Parathyroid adenoma (tissue), 2 donors: ENCODE results near the gene HCRTR2.
"Not testable (repeated sequence)": the region's sequence is repeated elsewhere in the genome, so short reads cannot be mapped to it uniquely, and the experiment has no call there.

Experiments used
- H2AFZ ChIP-seq: fragments of 300-600 bp; sonication (generic); one replicate; pipeline ENCODE4 v1.7.0; 2017; ENCODE audit warnings: antibody characterized with exemption, mild to moderate bottlenecking
- H3K27ac ChIP-seq: fragments of 300-600 bp; sonication (generic); one replicate; pipeline ENCODE4 v1.7.0; 2017
- H3K27me3 ChIP-seq: fragments of 300-600 bp; sonication (generic); one replicate; pipeline ENCODE4 v1.7.0; 2017; ENCODE audit warnings: low read length; ENCODE audit not compliant: control insufficient read depth, insufficient read depth
- H3K36me3 ChIP-seq: fragments of 300-600 bp; sonication (generic); one replicate; pipeline ENCODE4 v1.7.0; 2017; ENCODE audit warnings: low read length; ENCODE audit not compliant: control insufficient read depth, insufficient read depth
- H3K4me1 ChIP-seq: fragments of 300-600 bp; sonication (generic); one replicate; pipeline ENCODE4 v1.7.0; 2017; ENCODE audit warnings: control low read depth
- H3K4me2 ChIP-seq: fragments of 300-600 bp; sonication (generic); one replicate; pipeline ENCODE4 v1.7.0; 2017; ENCODE audit warnings: low read length
- H3K4me3 ChIP-seq: fragments of 300-600 bp; sonication (generic); one replicate; pipeline ENCODE4 v1.7.0; 2017; ENCODE audit warnings: low read depth, low read length
- H3K79me2 ChIP-seq: fragments of 300-600 bp; sonication (generic); one replicate; pipeline ENCODE4 v1.7.0; 2017; ENCODE audit warnings: control low read depth
- H3K9ac ChIP-seq: fragments of 300-600 bp; sonication (generic); one replicate; pipeline ENCODE4 v1.7.0; 2017; ENCODE audit warnings: mild to moderate bottlenecking
- H3K9me3 ChIP-seq: fragments of 300-600 bp; sonication (generic); one replicate; pipeline ENCODE4 v1.7.0; 2017; ENCODE audit warnings: low read length; ENCODE audit not compliant: control insufficient read depth
- TF ChIP-seq, protein P1 (sequence below): fragments of 300-600 bp; sonication (generic); IDR thresholded peaks from one replicate; pipeline ENCODE4 v1.7.0; 2017; ENCODE audit warnings: antibody characterized with exemption, mild to moderate bottlenecking
- donor health status: primary hyperparathyroidism.

Gene HCRTR2

DNA sequence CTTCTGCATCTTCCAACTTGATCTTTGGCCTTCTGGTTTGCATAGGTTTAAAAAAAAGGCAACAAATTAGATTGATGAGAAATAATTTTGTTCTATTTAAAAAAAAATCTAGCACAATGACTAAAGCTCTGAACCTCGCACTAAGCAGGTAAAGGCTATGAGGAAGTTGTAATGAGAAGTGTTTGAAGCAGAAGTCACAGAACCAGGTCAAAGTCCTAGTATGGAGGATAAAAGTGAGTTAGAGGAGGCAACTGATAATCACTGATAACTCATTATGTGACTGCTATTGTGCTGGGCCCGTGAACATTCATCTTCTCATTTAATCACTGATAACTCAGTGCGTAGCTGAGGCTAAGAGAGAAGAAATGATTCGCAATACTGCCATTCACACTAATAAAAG, 106.9 kb downstream of the HCRTR2 start:
- TF ChIP-seq, protein P1, sequence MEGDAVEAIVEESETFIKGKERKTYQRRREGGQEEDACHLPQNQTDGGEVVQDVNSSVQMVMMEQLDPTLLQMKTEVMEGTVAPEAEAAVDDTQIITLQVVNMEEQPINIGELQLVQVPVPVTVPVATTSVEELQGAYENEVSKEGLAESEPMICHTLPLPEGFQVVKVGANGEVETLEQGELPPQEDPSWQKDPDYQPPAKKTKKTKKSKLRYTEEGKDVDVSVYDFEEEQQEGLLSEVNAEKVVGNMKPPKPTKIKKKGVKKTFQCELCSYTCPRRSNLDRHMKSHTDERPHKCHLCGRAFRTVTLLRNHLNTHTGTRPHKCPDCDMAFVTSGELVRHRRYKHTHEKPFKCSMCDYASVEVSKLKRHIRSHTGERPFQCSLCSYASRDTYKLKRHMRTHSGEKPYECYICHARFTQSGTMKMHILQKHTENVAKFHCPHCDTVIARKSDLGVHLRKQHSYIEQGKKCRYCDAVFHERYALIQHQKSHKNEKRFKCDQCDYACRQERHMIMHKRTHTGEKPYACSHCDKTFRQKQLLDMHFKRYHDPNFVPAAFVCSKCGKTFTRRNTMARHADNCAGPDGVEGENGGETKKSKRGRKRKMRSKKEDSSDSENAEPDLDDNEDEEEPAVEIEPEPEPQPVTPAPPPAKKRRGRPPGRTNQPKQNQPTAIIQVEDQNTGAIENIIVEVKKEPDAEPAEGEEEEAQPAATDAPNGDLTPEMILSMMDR = no peak
- H3K36me3 ChIP-seq = no peaks in the 10 kb centered on the region
- no peaks in the 10 kb centered on the region for H3K79me2 ChIP-seq
- no peaks in the 10 kb centered on the region for H3K4me1 ChIP-seq
- no peak overlapping the region for H3K4me2 ChIP-seq
- no peak overlapping the region for H2AFZ ChIP-seq
- no peaks in the 10 kb centered on the region for H3K27me3 ChIP-seq
- H3K27ac ChIP-seq = no peak overlapping the region
- no peak overlapping the region for H3K9ac ChIP-seq
- no peak overlapping the region for H3K4me3 ChIP-seq
- no peaks in the 10 kb centered on the region for H3K9me3 ChIP-seq

DNA sequence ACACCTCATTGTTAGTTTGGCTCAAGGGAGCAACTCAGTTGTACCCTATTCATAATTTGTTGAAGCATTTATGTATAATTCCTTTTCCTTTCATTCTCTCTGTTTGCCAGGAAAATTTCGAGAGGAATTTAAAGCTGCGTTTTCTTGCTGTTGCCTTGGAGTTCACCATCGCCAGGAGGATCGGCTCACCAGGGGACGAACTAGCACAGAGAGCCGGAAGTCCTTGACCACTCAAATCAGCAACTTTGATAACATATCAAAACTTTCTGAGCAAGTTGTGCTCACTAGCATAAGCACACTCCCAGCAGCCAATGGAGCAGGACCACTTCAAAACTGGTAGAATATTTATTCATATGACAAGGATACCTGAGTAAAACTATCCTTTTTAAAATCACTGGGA, 107.8 kb downstream of the HCRTR2 start:
- TF ChIP-seq, protein P1 = no peak
- Histone ChIP-seq H3K4me1 (no peaks in the 10 kb centered on the region), H3K9me3 (no peaks in the 10 kb centered on the region), H3K79me2 (no peaks in the 10 kb centered on the region), H3K4me3 (no peak overlapping the region), H3K27ac (no peak overlapping the region), H2AFZ (no peak overlapping the region), H3K36me3 (no peaks in the 10 kb centered on the region), H3K4me2 (no peak overlapping the region), H3K27me3 (no peaks in the 10 kb centered on the region), H3K9ac (no peak overlapping the region)

DNA sequence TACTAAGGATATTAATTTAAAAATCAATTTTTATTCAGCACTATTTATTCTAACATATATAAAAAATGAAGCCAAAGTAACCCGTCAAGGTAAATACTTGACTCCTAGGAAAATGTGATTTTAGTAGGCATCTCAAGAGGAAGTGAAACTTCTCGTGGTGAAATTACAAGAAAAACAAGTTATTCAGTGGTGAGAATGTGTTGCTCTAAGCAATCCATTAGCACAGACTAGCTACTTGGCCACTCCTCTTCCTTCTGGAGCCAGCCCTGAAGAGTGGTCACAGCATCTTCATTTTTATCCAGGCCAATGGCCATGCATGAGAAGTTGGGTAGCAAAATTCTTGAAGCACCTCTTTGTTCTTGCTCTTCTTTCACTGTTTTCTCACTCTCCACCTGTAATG, 112.5 kb downstream of the HCRTR2 start:
- TF ChIP-seq, protein P1 = no peak
- Histone ChIP-seq H3K4me1 (no peaks in the 10 kb centered on the region), H3K27ac (no peak overlapping the region), H3K79me2 (no peaks in the 10 kb centered on the region), H3K27me3 (no peaks in the 10 kb centered on the region), H3K9ac (no peak overlapping the region), H3K4me2 (no peak overlapping the region), H2AFZ (no peak overlapping the region), H3K36me3 (no peaks in the 10 kb centered on the region), H3K4me3 (no peak overlapping the region), H3K9me3 (no peaks in the 10 kb centered on the region)

DNA sequence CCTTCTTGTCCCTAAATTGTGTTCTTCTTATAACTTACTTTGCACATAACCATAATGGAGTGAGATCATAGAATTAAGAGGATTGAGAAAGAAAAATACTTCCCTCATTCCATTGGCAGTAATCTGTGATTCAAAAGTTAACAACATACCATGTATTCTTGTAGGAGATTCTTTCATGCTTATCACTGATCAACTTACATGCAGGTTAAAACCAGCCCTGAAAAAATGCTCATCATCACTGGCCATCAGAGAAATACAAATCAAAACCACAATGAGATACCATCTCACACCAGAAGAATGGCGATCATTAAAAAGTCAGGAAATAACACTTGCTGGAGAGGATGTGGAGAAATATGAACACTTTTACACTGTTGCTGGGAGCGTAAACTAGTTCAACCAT, 116.4 kb downstream of the HCRTR2 start:
- H3K9me3 ChIP-seq = no peaks in the 10 kb centered on the region
- H3K4me2 ChIP-seq = no peak overlapping the region
- H3K4me1 ChIP-seq = no peaks in the 10 kb centered on the region
- no peak overlapping the region for H3K27ac ChIP-seq
- no peak overlapping the region for H2AFZ ChIP-seq
- H3K9ac ChIP-seq = no peak overlapping the region
- no peaks in the 10 kb centered on the region for H3K27me3 ChIP-seq
- no peak overlapping the region for H3K4me3 ChIP-seq
- no peaks in the 10 kb centered on the region for H3K36me3 ChIP-seq
- TF ChIP-seq, protein P1 = no peak
- no peaks in the 10 kb centered on the region for H3K79me2 ChIP-seq

DNA sequence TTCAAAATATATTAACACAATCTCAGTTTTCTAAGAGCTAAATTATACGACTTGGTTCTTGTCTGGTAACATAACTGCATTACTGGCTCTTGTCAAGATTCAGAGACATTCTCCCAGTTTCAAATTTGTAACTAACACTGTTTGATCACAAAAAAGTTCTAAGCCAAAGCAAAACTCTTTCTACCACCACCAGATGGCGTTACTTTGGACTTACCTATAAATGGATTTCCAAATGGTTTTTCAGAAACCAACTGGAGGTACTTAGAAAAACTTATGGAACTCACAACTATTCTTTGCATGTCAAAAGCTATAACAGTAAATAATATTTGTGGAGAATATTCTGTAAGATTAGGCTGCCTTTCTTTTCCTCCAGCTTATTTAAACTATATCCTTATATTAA, 118.8 kb downstream of the HCRTR2 start:
- H3K27ac ChIP-seq = no peak overlapping the region
- H3K4me3 ChIP-seq = no peak overlapping the region
- H3K79me2 ChIP-seq = no peaks in the 10 kb centered on the region
- TF ChIP-seq, protein P1 = no peak
- no peaks in the 10 kb centered on the region for H3K36me3 ChIP-seq
- H3K9ac ChIP-seq = no peak overlapping the region
- H3K27me3 ChIP-seq = no peaks in the 10 kb centered on the region
- H3K4me2 ChIP-seq = no peak overlapping the region
- no peak overlapping the region for H2AFZ ChIP-seq
- no peaks in the 10 kb centered on the region for H3K9me3 ChIP-seq
- no peaks in the 10 kb centered on the region for H3K4me1 ChIP-seq

DNA sequence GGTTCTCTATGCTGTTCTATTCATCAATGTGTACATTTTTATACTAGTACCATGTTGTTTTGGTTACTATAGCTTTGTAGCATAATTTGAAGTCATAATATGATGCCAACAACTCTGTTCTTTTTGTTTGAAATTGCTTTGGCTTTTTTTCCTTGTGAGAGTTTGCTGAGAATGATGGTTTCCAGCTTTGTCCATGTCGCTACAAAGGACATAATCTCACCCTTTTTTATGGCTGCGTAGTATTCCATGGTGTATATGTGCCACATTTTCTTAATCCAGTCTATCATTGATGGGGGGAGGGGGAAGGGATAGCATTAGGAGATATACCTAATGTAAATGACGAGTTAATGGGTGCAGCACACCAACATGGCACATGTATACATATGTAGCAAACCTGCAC, 122.9 kb downstream of the HCRTR2 start:
- not testable (repeated sequence) for H3K27ac ChIP-seq, H2AFZ ChIP-seq, H3K27me3 ChIP-seq, H3K4me1 ChIP-seq, H3K79me2 ChIP-seq, H3K4me2 ChIP-seq, H3K36me3 ChIP-seq, H3K4me3 ChIP-seq, H3K9ac ChIP-seq, H3K9me3 ChIP-seq
